Esophagus squamous epithelium (tissue), 4 donors: ENCODE results near the gene CAMK1D.

Experiments used
- POLR2A ChIP-seq, 4 donors: fragments of 450-650 bp; IDR thresholded peaks; one replicate each; pipeline ENCODE4 v1.6.1; 2017; ENCODE audit warnings: antibody characterized with exemption in 4 of 4, mild to moderate bottlenecking in 4 of 4, moderate library complexity in 3 of 4
- TF ChIP-seq, protein P1 (sequence below), 6 experiments: fragments of 450-650 bp in 4 of 6; fragments of 200-600 bp in 2 of 6; sonication (generic) in 2 of 6; IDR thresholded peaks; one replicate each; pipeline ENCODE4 v1.5.1; 2016 to 2019; ENCODE audit warnings: antibody characterized with exemption in 6 of 6, mild to moderate bottlenecking in 4 of 6, moderate library complexity in 4 of 6

DNA sequence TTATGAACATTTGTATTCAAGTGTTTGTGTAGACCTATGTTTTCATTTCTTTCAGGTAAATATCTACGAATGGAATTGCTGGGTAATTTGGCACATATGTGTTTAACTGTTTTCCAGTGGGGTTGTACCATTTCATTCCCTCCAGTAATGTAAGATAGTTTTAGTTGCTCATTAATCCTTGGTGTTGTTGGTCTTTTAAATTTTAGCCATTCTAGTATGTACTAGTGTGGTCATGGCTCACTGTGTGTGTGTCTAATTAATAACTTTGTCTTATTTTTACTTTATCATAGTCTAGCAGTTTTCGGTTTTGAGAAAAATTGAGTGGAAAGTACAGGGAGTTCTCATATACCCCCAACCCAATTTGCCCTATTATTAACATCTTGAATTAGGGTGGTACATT, 278.8 kb downstream of the CAMK1D start:
- TF ChIP-seq, protein P1, sequence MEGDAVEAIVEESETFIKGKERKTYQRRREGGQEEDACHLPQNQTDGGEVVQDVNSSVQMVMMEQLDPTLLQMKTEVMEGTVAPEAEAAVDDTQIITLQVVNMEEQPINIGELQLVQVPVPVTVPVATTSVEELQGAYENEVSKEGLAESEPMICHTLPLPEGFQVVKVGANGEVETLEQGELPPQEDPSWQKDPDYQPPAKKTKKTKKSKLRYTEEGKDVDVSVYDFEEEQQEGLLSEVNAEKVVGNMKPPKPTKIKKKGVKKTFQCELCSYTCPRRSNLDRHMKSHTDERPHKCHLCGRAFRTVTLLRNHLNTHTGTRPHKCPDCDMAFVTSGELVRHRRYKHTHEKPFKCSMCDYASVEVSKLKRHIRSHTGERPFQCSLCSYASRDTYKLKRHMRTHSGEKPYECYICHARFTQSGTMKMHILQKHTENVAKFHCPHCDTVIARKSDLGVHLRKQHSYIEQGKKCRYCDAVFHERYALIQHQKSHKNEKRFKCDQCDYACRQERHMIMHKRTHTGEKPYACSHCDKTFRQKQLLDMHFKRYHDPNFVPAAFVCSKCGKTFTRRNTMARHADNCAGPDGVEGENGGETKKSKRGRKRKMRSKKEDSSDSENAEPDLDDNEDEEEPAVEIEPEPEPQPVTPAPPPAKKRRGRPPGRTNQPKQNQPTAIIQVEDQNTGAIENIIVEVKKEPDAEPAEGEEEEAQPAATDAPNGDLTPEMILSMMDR (IDR thresholded peaks at IDR 0.05), result no peak
- no peak for TF ChIP-seq POLR2A (IDR thresholded peaks at IDR 0.05)
